ENCODE data around the gene LARP1.
"Not testable (repeated sequence)": the region's sequence is repeated elsewhere in the genome, so short reads cannot be mapped to it uniquely, and the experiment has no call there.

The LARP1 gene

DNA sequence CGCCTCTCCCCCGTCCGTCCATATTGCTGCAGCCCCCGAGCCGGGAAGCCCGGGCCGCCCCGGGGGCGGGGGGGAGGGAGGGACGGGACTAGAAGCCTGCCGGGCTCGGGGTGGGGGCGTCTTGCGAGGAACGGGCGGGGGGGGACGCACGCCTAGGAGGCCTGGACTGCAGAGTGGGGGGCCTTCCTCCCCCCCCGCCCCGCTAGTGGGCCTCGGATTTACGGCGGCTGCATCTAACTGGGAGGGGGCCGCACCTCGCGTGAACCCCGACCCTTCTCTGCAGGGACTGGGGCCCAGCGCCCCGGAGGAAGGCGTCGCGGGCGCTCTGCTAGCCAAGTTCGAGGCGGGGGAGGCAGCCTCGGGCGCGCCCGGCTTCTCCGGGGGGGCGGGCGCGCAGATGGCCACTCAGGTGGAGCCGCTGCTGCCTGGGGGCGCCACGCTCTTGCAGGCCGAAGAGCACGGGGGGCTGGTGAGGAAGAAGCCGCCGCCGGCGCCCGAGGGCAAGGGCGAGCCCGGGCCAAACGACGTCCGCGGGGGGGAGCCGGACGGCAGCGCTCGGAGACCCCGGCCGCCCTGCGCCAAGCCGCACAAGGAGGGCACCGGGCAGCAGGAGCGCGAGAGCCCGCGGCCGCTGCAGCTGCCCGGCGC, at the start of gene LARP1:
Gene LARP1, plus strand, starts transcription at position 17 of the 648 bp plus-strand sequence. Its CDS starts 381 bp downstream, at position 398.
- DNase-seq: no peak

DNA sequence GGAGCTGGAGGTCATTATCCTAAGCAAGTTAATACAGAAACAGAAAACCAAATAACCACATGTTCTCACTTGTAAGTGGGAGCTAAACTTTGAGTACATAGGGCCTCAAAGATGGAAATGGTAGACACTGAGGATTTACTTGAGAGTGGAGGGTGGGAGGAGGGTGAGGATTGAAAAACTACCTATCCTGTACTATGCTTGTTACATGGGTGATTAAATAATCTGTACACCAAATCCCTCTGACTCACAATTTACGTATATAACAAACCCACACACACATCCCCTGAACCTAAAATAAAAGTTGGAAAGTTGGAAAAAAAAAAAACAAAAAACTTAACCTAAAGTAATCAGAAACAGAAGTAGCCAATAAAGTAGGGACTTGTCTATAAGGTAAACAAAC, 48.8 kb upstream of the LARP1 start:
- no peak for DNase-seq

DNA sequence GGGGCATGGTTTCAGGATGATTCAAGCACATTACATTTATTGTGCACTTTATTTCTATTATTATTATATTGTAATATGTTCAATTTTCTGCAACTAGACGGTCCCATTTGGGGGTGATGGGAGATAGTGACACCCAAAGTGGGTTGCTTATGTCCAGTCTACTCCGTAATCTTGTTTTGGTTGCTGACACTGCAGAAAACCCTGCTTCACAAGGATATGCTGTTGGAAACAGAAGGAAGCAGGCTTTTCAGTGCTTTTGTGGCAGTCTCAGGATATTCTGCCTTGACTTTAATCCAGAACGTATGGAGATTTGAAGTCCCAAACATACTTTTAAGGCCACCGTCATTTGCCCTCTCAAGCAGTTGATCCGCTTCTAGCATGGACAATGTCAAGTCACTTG, 47.5 kb upstream of the LARP1 start:
- DNase-seq: no peak

DNA sequence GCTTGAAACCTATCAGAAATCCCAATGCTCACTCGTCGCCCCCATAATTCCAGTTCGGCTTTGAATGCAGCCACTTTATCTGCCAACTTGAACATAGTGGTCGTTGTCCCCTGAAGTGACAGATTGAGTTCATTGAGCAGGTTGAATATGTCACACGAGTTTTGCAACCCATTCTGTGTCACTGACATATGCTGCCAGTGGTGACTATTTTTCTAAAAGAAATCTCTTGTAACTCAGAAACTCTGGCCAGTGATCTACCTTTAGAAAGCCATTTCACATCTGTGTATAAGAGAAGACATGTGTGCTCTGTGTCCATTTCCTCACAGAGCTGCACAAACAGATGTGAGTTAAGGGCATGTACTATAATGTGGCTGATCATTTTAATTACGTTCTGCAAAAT, 47.0 kb upstream of the LARP1 start:
- DNase-seq: no peak

DNA sequence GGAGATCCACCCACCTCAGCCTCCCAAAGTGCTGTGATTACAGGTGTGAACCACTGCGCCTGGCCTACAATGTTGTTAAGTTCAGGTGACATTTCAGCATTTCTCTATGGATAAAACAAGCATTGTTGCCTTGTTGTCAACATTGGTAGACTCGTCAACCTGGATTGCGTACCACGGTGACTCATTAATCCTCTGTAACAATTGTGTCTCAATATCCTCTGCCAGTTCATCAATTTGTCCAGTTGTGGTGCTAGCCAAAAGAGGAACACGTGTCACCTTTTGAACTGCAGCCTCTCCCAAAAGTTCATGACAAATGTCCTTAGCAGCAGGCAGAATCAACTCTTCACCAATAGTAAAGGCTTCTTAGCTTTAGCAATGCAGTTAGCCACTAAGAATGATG, 46.3 kb upstream of the LARP1 start:
- DNase-seq: no peak

DNA sequence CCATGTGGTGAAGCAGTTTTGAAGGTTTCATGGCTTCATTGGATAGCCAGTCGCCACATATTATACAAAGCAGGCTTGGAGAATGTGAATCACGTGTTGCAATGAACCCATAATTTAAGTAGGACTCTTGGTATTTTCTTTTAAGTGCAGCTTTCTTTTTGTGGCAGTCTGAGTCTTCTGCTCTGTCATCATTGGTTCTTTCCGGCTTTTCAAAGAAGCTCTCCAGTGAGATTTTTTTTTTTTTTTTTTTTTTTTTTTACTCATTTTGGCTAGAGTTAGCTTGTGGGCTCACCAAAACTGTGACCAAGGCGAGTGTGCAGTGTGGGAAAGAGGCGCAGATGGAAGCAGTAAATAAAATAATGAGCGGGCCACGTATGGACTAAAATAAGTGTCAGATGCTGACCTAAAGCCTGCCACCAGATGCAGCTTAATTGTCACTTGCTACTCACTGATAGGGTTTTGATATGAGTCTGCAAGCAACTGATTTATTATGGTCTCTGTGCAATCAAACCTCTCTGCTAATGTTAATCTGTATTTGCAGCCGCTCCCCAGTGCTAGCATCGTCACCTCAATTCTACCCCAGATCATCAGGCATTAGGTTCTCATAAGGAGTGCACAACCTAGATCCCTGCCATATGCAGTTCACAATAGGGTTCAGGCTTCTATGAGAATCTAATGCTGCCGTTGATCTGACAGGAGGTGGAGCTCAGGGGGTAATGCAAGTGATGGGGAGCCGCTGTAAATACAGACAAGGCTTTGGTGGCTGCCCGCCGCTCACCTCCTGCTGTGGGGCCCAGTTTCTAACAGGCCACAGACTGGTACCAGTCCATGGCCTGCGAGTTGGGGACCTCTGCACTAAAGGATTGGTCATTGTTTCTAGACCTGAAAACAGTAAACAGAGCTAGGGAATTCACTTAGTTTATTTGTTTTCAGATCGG, 45.5 kb upstream of the LARP1 start:
- DNase-seq: no peak

DNA sequence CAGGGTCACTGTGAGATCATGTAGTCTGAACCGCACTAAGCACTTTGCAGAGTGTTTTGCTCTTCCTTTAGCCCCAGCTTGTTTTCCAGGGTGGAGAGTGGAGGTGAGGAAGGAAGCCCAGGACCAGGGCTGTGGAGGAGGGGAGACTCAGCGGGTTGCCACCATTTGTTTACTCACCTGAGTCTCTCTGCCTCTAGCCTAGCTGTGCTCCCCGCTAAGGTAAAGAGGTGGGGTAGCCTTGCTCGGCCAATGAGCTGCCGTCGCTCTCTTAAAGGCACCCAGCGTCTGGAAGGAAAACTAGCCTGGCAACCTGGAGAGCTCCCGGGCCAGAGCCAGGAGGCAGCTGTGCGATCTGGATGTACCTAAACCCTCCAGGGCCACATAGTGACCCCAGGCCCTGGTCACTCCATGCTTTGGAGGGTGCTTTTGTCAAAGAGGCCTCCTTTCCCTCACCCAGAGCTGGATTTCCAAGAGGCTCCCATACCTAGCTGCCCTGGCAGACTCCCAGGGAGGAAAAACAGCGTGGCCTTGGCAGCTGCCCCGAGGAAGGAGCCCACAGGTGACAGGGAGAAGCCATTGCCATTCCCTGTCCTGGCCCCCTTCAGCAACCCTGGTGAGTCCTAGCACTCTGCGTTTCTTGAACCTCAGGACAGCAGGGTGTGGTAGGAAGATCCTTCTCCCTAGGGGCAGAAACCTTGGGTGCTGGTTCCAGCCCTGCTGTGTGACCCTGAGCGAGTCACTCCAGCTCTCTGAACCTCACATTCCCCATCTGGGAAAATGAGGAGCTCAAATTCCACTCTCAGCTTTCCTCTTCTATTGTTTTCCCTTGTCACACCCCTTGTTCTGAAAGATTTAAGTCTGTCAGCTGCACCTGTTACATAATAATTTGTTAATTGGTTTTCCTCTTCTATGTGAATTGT, 42.4 kb upstream of the LARP1 start:
- no peak for DNase-seq

DNA sequence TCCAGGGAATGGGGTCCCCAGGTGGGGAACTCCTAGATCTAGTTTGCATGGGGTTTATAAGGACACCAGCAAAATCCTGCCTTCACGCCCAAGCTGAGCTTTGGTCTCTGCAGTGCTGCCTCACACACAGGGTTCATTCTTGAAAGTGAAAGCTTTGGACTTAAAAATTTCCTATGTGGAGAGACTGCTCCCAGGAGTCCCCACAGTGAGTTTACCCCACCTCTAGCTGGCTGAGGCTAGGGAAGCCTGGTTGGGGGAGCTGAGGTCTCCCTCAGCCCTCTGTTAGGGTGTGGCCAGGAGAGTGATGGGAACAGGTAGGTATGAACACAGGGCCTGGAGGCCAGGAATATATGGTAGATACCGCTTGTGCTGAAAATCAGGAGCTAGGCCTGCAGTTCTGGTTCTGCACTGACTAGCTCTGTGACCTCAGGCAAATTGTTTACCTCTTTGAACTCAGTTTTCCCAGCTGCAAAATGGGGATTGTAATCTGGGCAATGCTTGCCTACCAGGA, 41.5 kb upstream of the LARP1 start:
- DNase-seq: no peak

DNA sequence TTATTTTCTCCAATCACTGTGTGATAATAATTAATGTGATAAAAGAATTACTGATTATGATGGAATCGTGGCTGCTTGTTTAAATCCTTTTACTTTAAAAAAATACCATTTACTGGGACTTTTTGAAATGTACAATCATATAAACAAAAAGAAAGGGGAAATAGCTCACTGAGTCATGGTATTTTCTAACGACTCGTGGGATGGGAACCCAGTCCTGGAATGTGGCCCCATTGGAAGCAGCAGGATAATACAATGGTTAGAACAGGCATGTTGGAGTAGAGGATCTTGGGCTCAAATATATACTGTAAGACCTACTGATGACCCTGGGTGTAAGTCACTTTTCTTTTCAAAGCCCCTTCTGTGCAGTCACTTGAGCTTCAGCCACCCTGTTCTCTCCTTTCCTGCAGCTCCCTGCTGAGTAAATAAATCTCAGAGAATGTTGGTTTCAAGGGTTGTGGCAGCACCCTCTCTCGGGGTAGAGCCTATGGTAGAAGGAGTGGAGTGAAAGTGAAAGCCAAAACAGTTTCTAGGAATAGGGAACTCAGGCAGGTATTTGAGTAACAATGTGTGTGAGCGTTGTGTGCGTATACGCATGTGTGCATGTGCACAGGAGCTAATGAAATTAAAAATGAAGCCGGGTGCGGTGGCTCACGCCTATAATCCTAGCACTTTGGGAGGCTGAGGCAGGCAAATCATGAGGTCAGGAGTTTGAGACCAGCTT, 40.8 kb upstream of the LARP1 start:
- DNase-seq: peak; percentile 20

DNA sequence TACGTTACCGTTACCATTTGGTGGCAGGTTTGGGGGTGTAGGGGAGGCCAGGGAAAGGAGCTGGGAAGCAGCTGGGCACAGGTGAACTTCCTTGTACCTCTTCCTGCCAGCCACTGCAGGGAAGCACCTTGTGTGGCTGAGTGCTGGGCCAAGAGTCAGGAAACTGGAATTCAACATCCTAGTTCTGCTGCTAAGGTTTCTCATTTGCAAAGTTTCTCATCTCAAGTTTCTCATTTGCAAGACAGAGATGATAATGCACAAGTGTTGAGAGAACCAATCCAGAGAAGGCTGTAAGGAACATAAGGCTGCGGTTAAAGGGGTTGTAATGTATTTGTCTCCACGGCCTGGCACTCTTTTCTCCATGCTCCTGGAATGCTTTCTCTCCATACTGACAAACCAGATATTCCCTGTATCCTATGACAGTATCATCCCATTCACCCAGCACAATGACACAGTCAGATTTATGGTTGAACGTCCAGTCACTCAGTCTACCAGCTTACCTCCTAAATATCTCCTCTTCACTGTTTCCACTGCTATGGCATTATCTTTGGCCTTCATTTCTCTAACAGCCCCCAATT, 33.6 kb upstream of the LARP1 start:
- DNase-seq: no peak

DNA sequence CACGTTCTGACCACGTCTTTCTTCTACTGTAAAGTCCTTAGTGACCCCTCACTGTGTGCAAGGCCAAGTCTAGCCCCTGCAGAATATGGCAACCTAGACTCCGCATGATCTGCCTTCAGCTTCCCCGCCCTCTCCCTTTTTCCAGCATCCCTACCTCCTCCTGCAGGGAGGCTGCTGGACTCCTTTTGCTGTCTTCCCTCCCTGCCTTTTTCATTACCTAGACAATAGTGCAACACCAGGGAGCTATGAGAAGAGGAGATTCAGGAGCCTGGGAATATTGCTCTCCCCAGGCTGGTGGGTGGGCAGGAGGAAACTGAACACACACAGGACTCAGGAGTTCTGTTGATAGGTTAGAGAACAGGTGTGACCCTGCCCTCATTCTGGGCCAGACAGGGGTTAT, 33.1 kb upstream of the LARP1 start:
- DNase-seq: no peak

DNA sequence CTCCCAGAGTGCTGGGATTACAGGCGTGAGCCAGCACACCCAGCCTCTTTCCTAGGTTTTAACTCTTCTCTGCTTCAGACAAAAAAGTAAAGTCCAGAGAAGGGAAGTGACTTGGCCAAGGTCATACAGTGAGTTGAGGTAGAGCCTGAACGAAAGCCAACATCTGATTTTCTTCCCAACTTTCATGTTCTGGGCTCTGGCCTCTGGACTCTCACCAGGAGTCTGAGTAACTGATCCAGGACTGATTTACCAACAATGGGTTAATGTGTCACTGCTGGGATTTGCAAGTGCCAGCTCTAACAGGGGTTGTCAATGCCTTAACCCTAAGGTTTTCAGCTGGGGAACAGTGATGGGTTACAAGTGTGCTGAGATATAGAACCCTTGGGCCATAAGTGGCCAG, 32.2 kb upstream of the LARP1 start:
- DNase-seq: no peak

DNA sequence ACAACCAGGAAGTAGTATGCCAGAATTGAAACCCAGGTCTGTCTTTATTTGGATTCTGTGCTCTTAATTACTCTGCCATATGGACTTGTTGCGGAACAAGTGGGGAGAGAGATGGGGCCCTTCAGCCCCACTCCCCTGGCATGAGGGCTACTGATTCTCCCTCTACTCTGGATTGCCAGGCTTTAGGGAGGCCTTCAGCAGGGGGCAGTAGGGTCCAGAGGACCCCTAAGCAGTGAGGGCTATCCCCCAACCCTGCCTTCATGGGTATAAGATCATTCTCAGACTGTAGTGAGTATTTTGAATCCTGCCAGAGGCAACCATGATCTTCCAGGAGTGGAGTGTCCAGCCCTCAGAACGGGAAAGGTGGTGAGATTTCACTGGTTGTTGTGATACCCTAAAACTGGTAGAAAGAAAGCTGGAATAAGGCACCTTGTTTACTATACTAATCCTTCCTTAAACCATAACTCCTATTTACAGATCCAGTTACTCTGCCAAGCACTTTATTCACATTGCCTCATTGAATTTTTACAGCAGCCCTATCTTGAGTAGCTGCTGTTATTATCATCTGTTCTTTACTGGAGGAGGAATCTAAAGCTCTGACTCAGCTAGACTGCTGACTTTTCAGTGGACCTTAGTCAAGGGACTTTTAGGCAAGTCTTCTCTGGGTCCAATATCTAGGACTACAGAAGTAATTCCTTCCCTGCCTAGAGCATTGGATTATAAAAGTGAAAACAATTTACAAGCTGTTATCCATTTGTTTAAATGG, 31.3 kb upstream of the LARP1 start:
- no peak for DNase-seq

DNA sequence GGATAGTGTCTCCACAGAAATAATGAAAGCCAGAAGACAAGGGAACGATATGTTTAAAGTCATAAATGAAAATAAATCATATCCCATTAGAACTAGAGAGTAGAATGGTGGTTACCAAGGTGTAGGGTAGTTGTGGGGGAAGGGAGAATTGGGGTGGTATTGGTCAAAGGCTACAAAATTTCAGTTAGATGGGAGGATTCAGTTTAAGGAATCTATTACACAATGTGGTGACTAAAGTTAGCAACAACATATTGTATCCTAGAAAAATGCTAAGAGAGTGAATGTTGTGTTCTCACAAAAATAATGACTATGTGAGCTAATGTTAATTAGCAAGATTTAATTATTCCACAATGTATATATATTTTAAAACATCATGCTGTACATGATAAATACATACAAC, 27.8 kb upstream of the LARP1 start:
- no peak for DNase-seq

DNA sequence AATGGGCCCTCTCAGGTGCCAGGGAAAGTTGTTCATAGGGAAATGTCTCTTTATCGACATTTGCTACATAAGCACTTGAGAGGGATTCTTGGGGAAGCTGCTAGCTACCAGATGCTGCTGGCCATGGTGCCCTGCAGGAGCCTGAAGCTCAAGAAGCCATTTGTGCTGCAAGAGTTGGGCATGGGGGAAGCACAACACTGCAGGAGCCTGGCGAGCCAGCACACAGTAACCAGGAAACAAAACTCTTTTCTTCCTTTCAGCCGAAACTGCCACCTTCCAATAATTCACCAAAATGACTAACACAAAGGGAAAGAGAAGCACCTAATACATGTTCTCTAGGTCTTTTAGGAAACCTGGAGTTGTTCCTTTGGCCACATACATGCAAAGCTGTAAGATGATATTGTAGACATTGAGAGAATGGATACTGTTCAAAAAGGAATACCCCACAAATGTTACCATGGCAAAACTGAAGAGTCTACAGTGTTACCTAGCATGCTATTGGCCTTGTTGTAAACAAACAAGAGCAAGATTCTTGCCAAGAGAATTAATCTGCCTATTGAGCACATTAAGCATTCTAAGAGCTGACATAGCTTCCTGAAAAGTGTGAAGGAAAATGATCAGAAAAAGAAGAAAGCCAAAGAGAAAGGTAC, 26.1 kb upstream of the LARP1 start:
- no peak for DNase-seq

DNA sequence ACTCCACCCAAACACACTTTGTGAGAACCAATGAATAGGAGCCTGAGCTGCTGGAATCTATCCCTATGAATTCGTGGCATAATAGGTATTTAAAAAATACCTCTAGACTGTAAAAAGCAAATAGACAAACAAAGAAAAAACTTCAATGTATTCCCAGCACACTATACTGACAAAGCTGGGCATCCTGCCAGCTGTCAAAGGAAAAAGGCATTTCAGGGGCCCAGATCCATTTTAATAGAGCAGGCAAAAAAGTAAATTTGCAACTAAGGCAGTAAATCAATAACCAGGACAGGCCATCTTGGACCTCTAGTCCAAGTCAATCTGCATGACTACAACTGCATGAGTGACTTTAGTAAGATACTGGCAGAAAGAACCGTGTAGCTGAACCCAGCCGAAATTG, 25.6 kb upstream of the LARP1 start:
- DNase-seq: no peak

DNA sequence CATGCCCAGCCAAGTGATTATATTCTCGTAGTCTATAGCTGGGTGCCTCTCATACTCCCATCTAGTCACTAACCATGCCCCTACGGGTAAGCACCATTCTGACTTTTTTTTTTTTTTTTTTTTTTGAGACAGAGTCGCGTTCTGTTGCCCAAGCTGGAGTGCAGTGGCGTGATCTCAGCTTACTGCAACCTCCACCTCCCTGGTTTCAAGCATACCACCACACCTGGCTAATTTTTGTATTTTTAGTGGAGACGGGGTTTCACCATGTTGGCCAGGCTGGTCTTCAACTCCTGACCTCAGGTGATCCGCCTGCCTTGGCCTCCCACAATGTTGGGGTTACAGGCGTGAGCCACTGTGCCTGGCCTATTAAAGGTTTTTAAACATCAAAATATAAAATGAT, 24.4 kb upstream of the LARP1 start:
- not testable (repeated sequence) for DNase-seq

DNA sequence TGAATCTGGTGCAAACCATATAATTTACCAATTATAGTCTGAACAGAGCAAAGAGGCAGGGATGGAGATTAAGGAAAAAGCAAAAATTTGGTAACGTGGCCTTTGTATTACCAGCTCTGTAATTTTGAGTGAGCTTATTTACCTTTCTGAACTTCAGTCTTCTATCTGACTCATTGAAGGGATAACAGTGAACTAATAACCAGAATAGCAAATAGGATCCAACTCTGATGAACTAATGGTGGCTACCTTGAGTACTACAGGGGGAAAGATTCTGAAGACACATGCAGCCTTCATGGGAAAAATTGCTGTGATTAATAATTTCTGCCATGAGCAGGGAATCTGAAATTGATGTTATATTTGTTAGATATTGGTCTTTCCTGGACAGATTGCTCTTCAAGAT, 23.0 kb upstream of the LARP1 start:
- no peak for DNase-seq

DNA sequence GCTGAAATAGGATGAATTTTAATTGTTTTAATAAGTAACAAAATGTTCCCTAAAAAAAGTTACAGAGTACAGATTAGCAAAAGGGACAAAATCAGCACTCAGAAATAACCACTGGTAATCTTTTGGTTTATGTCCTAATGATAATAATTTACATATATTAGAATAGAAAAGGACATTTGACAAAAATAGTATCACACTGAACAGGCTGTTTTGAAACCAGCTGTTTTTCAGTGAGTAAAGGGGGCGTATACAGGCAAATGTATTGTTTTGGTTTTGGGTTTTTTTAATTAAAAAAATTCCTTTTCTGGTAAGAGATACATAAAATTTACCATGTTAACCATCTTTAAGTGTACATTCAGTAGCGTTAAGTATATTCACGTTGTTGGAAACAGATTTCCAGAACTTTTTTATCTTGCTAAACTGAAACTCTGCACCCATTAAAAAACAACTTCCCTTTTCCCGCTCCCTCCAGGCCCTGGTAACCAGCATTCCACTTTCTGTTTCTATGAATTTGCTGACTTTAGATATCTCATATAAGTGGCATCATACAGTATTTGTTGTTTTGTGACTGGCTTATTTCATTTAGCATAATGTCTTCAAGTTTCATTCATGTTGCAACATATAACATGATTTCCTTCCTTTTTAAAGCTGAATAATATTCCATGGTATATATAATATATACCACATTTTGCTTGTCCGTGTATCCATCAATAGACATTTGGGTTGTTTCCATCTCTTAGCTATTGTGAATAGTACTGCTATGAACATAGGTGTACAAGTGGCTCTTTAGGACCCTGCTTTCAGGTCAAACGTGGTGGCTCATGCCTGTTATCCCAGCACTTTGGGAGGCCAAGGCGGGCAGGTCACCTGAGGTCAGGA, 20.6 kb upstream of the LARP1 start:
- no peak for DNase-seq

DNA sequence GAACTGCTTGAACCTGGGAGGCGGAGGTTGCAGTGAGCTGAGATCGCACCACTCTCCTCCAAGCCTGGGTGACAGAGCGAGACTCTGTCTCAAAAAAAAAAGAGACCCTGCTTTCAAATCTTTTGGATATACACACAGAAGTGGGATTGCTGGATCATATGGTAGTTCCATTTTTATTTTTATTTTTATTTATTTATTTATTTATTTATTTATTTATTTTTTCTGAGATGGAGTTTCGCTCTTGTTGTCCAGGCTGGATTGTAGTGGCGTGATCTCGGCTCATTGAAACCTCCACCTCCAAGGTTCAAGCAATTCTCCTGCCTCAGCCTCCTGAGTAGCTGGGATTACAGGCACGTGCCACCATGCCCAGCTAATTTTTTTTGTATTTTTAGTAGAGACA, 19.8 kb upstream of the LARP1 start:
- DNase-seq: not testable (repeated sequence)

All from activated CD4-positive, alpha-beta T cell treated with anti-CD3 and anti-CD28 coated beads, Interleukin-10, Interleukin-2, amounts not matched to agents 100 ng/mL and 50 ng/mL, durations not matched to agents 16 hours and 8 hours (primary cell).